H1 (cell line): ENCODE data around the gene GABRG3. TPM values are rescaled to one million over a fixed set of nuclear protein-coding genes. Genes with fewer than 3 reads are reported as not detected.

Experiments used
- ASH2L ChIP-seq: fragments of 200-600, 300-600 bp; sonication (generic); IDR thresholded peaks from one replicate; pipeline ENCODE4 v1.7.1; 2017; ENCODE audit warnings: low read length
- CBX8 ChIP-seq: fragments of 300-800, 300-1000 bp; sonication (generic); IDR thresholded peaks from 2 replicates; pipeline ENCODE4 v1.7.1; 2016; ENCODE audit warnings: low read depth, low read length, borderline replicate concordance
- EP300 ChIP-seq, 2 experiments: IDR thresholded peaks; 1 replicate in 1 of 2; 2 replicates in 1 of 2; pipeline ENCODE4 v1.6.1; 2011 to 2012; ENCODE audit warnings: low read depth in 2 of 2, low read length in 2 of 2, mild to moderate bottlenecking in 2 of 2, borderline replicate concordance in 1 of 2, inconsistent platforms in 1 of 2, moderate library complexity in 1 of 2
- EZH2 ChIP-seq: fragments of 200-600 bp; sonication (generic); IDR thresholded peaks from 2 replicates; pipeline ENCODE4 v1.7.1; 2012; ENCODE audit warnings: low read depth, mild to moderate bottlenecking, moderate library complexity, low read length, inconsistent platforms; ENCODE audit not compliant: severe bottlenecking
- HDAC6 ChIP-seq: IDR thresholded peaks from one replicate; pipeline ENCODE4 v1.7.1; 2012; ENCODE audit warnings: low read depth, mild to moderate bottlenecking, inconsistent platforms, low read length, moderate library complexity
- KDM5A ChIP-seq: fragments of 200-600 bp; IDR thresholded peaks from 2 replicates; pipeline ENCODE4 v1.7.1; 2012; ENCODE audit warnings: mild to moderate bottlenecking, low read length, inconsistent platforms, mixed read lengths
- SP2 ChIP-seq: IDR thresholded peaks from 2 replicates; pipeline ENCODE4 v1.6.1; 2012; ENCODE audit warnings: mild to moderate bottlenecking, low read length, inconsistent platforms
- SP4 ChIP-seq: IDR thresholded peaks from 2 replicates; pipeline ENCODE4 v1.6.1; 2012; ENCODE audit warnings: low read length, inconsistent platforms
- YY1 ChIP-seq: IDR thresholded peaks from 2 replicates; pipeline ENCODE4 v1.6.1; 2011; ENCODE audit warnings: low read depth, mild to moderate bottlenecking, low read length
- polyA plus RNA-seq, 7 experiments: library from polyadenylated mRNA; depleted of rRNA in 3 of 7; stranded (reverse) in 5 of 7; unstranded in 2 of 7; fragments of >200 nt in 5 of 7; fragments of 200-250 nt in 2 of 7; gene quantifications; 1 replicate in 5 of 7; 2 replicates in 1 of 7; 4 replicates in 1 of 7; pipeline versions ENCODE4 v1.2.1 to v1.2.3, GENCODE V29; 2011 to 2013; ENCODE audit warnings: missing spikeins in 2 of 7, mixed read lengths in 2 of 7
- total RNA-seq: library from RNA; stranded (reverse); fragmentation: NEBNext Ultra II Directional; extraction: Animal tissue kit (Norgen Biotek cat#: 25700); gene quantifications from 2 replicates; pipeline ENCODE4 v1.2.1, GENCODE V29; 2021

The GABRG3 gene
- total and polyA plus RNA-seq, 2 of the 8 experiments (the other 6 are each of a cell fraction or from before 2014, with no cell fraction given), result 0.17 to 0.80 TPM

DNA sequence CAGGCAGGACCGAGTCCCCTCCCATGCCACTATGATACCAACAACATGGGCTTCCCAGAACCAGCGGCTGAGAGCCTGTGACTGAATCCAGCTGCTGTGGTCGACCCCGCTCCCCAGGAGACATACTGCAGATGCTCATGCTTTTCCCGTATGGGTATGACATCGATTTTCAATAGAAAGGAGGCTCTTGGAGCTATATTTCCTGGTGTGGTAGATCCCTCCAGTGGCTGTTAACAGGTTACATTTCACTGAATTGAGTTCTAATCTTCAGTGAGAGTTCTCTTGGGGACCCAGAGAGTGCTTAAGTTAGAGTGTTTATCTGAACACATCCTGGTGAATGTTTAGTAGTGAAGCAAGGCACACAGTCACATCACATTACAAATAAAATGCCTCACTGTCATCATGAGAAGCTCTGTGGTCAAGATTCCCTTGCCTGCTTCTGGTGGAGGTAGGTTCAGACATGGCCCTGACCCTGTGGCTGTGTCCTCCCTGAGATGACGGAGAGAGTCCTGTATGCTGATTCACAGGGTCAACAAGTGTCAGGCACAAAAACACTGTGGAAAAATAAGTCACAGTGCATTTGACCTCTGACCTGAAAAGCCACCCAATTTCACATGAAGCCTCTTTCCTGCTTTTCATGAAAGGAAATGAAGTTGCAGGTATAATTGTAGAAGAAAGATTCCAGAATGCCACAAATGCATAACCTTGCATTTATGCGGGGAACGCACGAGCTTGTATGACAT lies 110.9 kb downstream of the GABRG3 start (continued):
- TF ChIP-seq CBX8 (no peak), YY1 (no peak), EP300 (IDR thresholded peaks at IDR 0.05; ENCODE audit: borderline replicate concordance in 1 of 2, low read depth in 2 of 2, low read length in 2 of 2) (no peak), SP4 (no peak), EZH2 (no peak), ASH2L (no peak), KDM5A (no peak), SP2 (no peak), HDAC6 (no peak)
